ENCODE measurements around the gene CANX.

CANX gene

DNA sequence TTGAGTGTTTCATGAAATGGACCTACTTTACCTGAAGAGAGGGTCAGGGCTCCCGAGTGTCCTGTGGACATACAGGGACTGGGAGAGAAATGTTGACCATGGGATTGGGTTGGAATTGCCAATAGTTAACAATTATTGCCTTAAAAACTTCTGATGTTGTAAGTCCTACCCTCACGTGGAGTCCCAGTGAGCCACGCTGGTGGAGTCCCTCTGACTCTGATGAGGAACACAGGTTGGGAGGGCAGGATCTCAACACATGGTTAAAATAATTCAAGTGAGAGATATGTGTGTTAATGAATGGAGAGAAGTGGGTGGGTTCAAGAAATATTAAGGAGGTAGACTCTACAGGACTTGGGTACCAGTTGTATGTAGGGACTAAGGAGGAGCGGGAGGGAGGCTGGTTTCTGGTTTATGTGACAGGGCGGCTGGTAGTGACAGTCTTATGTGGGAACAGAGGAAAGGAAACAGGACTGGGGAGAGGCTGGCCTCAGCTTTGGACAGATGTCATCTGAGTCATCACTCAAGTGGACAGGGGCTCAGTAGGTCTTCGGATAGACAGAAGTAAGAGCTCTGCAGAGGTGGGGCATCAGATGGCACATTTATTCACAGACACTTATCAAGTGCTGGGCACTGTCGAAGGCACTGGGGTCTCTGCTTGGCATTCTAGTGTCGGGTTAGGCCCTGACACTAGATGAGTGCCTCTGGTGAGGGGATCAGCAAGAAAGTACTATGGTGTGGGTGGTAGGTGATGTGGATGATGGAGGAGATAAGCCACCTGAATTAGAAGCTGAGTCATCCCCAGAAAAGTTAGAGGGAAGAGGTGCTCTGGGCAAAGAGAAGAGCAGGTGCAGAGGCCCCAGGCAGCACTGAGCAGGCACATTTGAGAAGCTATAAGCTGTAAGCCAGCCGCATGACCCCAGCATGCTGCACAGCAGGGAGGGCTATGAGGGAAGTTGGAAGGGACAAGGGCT lies 61.1 kb downstream of the CANX start:
- no peak for DNase-seq

DNA sequence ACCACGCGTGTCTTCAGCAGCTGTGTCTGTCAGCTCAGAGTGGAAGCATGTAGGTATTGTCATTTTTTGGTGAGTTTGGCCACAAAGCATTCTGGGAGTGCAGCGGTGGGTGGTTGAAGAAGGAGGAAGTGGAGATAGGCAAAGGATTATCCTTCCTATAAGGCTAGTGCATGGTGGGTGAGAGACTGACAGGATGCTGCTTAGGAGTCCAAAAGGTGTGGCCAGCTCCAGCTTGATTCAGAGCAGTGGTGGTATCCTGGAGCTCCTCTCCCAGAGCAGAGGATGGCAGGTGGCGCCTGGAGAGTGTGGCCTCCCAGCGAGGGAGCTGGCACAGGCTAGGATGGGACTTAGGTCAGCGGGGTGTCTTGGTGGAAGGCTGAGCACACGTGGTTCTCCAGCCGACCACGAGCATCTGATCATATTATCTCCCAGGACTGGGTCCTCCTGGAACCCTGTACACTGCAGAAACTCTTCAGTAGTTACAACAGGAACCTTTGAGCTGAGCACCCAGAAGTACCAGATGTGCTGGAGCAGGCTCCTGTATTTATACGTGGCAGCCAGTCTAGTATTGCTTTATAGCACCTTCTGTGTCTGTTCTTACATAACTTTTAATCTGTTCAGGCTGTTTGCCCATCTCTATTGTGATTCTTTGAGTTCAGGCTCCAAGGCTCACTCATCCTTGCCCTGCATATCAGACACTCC lies 63.5 kb downstream of the CANX start:
- no peak for DNase-seq

DNA sequence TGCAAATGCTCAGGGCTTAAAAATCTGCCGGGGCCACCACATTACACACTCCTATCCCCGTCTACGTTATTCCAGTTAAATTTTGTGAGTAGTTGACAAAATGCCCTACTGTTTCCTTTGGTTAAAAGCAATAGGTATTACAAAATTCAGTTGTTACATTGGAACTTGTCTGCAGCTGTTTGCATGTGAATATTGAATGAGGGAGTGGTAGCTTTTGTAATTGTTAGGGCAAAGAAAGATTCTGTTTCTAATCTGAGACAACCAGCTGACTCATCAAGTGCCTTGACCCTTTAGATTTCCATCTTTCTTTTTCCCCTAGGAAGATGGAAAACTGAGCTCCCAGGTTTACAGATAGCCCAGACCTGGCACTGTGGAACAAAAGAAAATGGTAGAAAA lies 64.0 kb downstream of the CANX start:
- DNase-seq = no peak

DNA sequence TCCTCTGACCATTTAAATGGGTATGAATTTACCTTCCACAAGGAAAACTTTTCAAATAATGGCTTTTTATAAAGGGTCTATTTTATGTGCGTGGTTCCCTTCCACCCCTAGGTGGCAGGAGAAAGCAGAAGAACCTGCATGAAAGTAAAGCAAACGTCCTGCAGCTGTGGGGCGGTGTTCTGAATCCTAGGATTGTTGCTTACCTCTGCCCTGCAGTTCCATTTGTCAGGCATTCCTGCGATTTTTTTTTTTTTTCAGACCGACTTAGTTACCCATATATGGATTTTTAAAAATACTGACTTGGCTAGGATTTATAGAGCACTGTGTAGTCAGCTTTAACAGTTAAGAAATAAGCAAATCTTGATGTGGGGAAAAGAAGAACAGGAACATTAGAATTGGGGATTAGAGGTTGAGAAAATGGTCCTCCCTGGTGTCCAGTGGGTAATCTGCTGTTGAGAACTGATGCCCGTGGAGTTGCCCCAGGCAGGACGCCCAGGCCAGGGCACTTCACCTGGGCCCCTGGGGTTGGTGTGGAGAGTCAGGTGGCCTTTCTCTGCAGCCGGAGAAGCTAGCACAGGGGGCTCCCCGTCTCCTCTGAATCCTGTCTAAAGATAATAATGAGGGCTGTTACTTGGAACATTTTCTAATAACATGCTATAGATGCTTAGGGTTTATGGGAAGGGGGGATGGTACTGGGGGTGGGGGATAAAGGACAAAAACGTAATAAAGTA lies 64.6 kb downstream of the CANX start:
- no peak for DNase-seq

DNA sequence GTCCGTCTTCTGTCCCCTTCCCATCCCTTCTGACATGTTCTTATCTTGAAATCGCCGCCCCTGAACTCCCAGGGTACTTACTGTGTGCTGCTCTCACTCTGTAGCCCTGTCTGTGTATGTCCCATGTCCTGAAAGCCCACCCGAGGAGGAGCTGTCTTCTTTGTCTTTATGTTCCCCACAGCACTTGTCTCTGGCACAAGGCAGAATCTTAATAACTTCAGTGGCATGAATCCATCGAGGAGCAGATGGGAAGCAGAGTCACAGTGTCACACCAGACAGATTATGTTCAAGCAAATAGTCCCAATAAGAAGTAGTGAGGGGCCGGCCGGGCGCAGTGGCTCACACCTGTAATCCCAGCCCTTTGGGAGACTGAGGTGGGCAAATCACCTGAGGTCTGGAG lies 65.3 kb downstream of the CANX start:
- DNase-seq = no peak

DNA sequence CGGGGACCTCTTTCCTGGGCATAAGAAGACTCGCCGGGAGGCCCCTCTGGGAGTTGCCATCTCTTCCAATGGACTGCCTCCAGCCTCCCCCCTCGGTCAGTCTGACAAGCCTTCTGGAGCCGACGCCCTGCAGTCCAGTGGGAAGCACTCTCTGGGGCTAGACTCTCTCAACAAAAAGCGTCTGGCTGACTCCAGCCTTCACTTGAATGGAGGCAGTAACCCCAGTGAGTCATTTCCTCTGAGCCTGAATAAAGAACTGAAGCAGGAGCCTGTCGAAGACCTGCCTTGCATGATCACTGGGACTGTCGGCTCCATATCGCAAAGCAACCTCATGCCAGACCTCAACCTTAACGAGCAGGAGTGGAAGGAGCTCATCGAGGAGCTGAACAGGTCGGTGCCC lies 66.6 kb downstream of the CANX start:
- DNase-seq = no peak

DNA sequence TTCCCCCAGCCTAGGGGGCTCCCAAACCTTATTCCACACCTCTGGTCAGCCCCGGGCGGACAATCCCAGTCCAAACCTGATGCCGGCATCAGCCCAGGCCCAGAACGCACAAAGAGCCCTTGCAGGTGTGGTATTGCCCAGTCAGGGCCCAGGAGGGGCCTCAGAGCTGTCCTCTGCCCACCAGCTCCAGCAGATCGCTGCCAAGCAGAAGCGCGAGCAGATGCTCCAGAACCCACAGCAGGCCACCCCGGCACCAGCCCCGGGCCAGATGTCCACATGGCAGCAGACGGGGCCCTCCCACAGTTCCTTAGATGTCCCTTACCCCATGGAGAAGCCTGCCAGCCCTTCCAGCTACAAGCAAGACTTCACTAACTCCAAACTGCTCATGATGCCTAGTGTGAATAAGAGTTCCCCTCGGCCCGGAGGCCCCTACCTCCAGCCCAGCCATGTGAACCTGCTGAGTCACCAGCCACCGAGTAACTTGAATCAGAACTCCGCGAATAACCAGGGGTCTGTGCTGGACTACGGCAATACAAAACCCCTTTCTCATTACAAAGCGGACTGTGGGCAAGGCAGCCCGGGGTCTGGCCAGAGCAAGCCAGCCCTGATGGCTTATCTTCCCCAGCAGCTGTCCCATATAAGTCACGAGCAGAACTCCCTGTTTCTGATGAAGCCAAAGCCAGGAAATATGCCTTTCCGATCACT lies 67.4 kb downstream of the CANX start:
- no peak for DNase-seq

DNA sequence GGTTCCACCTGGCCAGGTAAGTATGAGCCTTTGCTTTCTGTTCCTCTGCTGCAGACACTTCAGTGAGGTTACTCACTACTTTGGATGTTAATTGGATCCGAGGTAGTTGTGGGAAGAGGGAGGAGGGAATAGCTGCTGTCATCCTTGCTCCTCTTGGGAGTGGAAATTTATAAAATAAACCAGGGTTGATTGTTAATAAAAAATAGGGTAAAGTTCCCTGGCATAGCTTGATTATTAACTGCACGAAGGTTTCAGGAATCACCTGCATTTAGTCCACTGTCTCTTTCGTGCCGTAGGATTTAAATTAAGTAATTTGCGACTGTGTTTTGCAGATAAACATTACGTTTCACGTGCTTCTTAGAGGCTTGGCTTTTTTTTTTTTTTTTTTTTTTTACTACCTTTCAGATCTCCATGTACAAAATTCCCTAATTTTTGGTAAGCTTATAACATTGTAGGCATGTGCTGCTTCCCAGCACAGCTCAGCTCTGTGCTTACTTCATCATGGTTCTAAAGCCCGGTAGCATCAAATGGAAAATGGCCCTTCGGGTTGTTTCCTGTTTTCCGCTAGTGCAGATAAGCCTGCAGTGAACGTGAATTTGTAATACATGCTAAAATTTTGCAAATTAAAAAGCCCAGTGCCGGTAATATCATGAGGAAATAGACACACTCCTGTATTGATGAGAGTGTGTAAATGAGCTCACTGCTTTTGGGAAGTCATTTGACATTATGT lies 68.1 kb downstream of the CANX start:
- no peak for DNase-seq

DNA sequence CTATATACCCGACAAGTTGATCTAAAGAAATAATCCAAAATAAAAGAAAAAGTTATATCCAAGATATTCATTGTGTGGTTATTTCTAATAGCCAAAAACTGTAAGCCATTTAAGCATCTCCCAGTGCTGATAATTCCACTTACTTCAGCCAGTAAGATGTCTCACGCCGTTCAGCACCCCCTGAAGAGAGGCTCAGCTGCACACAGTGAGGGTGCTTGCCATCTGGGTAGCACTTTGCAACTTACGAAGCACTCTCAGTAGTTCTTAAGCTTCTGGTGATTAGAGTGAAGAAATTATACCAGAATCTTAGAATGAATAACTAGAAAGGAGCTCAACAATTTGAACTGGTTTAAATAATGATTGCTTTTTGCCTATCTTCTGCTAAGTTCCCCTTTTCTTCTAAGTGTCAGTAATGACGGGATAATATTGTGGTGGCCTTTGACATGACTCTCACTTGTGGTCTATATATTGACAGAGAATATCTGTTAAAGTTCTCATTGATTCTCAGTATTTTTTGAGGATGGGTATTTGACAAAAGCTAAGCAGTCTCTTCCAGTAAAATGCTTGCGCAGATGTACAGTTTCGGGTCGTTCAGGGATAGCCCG lies 68.8 kb downstream of the CANX start:
- no peak for DNase-seq

DNA sequence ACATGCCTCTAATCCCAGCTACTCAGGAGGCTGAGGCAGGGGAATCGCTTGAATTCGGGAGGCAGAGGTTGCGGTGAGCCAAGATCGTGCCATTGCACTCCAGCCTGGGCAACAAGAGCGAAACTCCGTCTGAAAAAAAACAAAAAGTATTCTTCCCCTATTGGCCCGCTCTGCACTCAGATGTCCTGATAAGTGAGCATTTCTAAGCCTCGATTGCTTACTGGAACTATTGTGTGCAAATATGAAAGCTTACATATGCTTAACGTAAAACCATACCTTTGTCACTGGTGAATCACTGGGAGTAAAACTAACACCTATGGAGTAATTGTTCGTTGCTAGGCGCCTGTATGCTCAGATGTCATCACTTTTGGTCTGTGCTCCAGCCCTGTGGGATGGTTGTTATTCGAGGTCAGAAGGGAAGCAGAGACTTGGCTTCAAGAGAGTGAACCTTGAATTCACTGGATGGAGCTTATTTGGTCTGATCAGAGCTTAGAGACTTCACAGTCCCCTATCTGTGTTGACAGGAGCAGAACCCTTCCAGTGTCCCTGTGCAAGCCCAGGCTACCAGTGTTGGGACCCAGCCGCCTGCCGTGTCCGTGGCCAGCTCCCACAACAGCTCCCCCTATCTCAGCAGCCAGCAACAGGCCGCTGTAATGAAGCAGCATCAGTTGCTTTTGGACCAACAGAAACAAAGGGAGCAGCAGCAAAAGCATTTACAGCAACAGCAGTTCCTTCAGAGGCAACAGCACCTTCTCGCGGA lies 69.7 kb downstream of the CANX start:
- DNase-seq = no peak

DNA sequence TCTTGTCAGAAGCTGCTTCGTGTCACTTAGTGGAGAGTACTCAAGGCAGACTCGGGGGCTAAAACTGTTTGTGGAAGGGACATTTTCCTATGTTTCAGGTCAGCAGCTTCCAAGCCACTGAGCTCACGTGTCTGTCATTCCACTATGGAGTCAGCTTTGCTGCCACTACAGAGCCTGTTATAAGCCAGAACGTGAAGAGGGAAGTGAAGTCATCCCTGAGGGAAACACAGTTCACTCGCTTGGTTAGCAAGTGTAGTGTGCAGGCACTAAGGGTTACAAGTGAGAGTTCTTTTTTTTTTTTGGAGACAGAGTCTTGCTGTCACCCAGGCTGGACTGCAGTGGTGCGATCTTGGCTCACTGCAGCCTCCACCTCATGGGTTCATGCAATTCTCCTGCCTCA lies 70.5 kb downstream of the CANX start:
- no peak for DNase-seq

DNA sequence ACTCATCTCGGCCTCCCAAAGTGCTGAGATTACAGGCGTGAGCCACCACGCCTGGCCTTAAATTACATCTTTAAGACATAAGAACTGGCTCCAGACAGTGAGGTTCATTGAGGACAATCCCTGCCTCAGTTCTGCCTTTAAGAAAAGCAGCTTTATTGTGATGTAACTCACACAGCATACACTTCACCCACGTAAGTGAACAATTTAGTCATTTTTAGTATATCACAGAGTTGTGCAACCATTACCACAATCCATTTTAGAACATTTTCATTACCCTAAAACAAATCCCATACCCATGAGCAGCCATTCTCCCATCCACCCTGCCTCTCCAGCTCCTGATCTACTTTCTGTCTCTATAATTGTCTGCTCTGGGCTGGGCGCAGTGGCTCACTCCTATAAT lies 71.0 kb downstream of the CANX start:
- no peak for DNase-seq

DNA sequence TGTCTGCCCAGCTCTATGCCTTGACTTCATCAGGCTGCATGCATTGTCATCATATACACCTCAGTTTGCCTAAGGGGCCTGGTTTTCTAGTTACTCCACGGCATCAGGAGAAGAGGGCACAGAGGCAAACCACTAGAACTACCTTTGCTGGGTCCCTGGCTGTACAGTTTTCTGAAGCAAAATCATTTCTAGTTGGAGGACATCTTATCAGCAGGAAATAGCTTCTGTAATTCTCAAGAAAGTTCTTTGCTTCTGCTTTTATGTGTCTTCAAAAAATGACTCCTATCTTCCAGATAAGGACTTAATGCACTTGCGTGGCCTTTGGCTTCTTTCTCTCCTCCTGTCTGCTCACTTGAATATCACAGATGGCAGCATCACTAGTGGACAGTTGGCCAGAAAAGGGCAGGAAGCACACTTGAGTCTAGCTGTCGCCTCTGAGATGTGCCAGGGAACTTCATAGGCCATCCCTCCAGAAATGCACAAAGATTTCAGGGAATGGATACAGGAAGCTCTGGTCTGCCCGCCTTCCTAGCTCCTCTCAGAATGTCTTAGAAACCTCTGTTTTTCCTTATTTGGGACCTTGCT lies 72.6 kb downstream of the CANX start:
- DNase-seq = no peak

DNA sequence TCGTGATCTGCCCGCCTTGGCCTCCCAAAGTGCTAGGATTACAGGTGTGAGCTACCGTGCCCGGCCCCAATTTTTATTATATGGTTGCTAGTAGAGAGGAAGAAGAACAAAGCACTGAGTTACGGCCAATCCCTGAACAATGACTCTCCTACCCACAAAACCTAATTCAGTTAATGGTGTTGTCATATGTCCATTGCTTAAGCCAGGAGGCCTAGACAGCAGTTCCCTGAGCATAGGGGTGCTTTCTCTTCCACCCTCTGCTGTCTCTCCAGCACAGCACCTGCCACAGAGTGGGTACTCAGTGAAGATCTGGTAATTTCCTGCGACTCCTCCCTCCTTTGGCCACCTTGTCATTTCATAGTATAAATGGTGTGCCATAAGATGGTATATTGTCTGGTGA lies 73.6 kb downstream of the CANX start:
- no peak for DNase-seq

DNA sequence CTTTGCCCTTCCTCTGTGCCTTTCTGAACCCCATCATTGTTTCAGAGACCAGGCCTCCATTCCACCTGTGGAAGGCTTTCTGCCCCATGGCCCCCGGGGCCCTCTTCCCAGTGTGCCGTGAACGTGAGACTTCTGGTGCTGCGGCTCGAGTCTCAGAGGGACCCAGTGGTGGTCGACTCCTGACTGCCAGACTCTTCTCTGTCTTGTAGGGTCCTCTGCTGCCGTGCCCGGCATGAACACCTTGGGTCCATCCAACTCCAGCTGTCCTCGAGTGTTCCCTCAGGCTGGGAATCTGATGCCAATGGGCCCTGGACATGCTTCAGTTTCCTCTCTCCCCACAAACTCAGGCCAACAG lies 74.9 kb downstream of the CANX start:
- no peak for DNase-seq

DNA sequence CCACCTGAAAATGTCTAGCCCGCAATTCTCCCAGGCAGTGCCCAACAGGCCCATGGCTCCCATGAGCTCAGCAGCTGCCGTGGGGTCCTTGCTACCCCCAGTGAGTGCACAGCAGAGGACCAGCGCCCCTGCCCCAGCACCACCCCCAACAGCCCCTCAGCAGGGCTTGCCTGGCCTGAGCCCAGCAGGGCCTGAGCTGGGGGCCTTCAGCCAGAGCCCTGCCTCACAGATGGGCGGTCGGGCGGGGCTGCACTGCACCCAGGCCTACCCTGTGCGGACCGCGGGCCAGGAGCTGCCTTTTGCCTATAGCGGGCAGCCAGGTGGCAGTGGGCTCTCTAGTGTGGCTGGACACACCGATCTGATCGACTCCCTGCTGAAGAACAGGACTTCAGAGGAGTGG lies 75.7 kb downstream of the CANX start:
- DNase-seq = no peak

DNA sequence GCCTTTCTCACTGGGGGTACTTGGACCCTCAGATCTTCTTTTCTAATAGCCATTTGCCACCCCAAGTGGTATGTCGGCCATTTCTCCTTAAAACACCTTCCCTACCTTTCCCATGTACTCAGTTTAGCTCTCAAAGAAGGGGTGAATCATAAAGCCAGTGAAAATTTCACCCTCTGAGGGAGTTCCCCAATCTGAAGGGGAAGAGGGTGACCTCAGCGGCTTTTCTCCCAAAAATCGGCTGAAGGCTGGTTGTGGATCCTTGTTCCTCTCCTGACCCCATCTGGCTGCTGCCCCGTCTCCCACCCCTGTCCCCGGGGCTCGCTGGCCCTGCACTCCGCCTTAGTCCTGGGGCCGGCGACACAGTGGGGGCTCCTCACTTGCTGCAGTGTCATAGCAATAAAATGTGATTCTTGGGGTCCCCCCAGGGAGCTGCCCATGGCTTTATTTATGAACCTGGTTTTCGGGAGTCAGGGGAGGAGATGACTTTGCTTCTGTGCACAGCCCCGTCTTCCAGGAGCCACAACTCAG lies 77.7 kb downstream of the CANX start:
- no peak for DNase-seq

DNA sequence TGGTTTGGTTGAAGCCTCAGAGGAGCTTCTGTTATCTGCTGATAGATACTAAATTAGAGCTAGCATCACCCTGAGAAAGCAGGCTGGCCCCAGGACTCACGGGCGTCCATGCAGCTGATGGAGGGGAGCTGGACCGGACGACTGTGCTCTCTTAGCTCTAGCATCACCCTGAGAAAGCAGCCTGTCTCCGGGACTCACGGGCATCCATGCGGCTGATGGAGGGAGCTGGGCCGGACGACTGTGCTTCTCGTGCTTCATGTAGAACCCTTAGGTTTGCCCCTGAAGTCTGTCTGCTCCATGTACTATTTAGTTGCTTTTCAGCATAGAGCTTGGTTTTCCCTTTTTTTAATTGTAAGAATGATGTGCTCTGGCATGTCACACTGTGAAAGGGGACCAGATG lies 78.7 kb downstream of the CANX start:
- DNase-seq = no peak

DNA sequence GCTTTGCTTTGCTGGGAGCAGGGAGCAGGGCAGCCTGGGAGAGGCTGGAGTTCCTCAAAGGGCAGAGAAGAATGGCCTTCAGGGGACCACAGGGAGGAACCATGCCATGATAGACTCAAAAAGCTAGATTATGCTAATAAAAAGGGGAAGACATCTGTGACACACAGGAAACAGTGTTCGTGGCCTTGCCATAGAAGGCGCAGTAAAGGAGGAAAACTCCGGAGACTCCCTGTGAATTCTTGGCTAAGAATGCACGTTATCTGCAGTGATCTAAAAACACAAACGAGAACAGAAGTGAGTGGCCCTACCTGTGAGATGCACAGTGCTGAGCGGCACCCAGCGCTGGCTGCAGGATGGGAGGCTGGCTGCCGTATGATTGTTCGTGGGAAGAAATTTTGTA lies 79.1 kb downstream of the CANX start:
- no peak for DNase-seq

DNA sequence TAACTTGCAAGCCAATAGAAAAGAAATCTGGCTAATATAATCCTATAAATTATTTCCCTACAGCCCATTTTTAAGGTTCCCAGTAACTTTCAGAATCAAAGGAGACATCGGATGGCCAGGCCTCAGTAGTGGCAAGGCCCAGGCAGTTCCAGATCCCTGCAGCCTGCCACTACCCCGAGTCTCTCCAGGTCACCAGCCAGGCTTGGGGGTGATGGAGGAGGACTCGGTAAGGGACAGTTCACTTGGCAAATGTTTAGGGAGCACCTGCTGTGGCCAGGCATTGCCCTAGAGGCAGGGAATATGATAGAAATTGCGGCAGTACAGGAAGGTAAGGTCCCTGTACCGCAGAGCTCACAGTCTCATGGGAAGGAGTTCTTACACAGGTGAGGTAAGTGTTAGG lies 79.8 kb downstream of the CANX start:
- DNase-seq = no peak

DNA sequence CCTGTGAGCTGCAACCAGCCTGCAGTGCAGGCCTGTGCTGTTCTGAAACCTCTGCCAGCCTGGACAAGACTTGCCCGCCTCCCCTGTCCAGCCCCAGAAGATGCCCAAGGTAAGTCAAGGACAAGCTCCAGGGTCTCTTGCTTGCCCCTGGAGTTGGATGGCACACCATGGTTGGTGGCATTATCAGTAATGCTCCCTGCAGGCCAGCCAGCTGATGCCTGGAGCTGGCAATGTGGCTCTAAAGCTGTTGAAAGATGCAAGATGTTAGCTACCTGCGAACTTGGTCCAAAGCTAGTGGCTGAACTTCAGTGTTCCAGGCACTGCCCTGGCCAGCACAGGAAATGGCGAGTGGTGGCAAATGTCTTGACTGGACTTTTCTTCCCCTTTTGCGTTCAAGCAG lies 81.1 kb downstream of the CANX start:
- no peak for DNase-seq
